K562 (cell line): Measurements from ENCODE around the gene UQCC5. TPM values are rescaled to one million over a fixed set of nuclear protein-coding genes. Genes with fewer than 3 reads are reported as not detected.

ENCODE experiments used
- ATAC-seq: fragments of 200-7000 bp; cut with Tn5 transposase; 3 replicates; pipeline ENCODE4 v1.9.1; 2020; ENCODE audit warnings: moderate library complexity
- BruUV-seq: library from RNA; stranded (reverse); fragments of 400-500 nt; replicated peaks from 2 replicates; lab custom pipeline; 2021; lab: Mats Ljungman, UMichigan
- CTCF ChIA-PET: fragments of 300-600 bp; formaldehyde crosslinking; extraction: SDS; loops from one replicate; lab custom pipeline; 2021; ENCODE audit warnings: low intra/inter-chr PET ratio; lab: Yijun Ruan, JAX
- POLR2A ChIA-PET: fragments of 300-600, 350-650 bp; sonication (Branson Sonifier 250); formaldehyde crosslinking; extraction: SDS; loops from one replicate; lab custom pipeline; 2021; ENCODE audit warnings: antibody characterized with exemption, inconsistent platforms; lab: Yijun Ruan, JAX
- DNase-seq, 4 experiments: peaks; one replicate each; pipeline versions ENCODE4 v3.0.0 to v3.0.0-alpha.2; 2011 to 2018; ENCODE audit warnings: low spot score in 3 of 4, mixed read lengths in 3 of 4; ENCODE audit errors: extremely low read depth in 1 of 4
- FAIRE-seq: peaks from 2 replicates; lab custom pipeline; 2011; peaks lifted over from hg19 to GRCh38; lab: Jason Lieb, UNC
- H2AFZ ChIP-seq: 2 replicates; pipeline ENCODE4 v1.6.0; 2011; ENCODE audit warnings: low read depth, low read length, control low read depth, inconsistent platforms
- H3K27ac ChIP-seq: fragments of 200-600 bp; 3 replicates; pipeline ENCODE4 v1.8.0; 2011; ENCODE audit warnings: low read depth, mild to moderate bottlenecking, control low read depth, inconsistent platforms, low read length, moderate library complexity, mixed read lengths; ENCODE audit errors: extremely low read depth
- H3K27me3 ChIP-seq, 2 experiments: fragments of 300-600 bp in 1 of 2; 2 replicates in 1 of 2; 3 replicates in 1 of 2; pipeline versions ENCODE4 v1.6.0 to v1.8.0; 2011; ENCODE audit warnings: inconsistent platforms in 2 of 2, low read length in 2 of 2, mild to moderate bottlenecking in 1 of 2, mixed read lengths in 1 of 2, moderate library complexity in 1 of 2; ENCODE audit not compliant: control insufficient read depth in 2 of 2, insufficient read depth in 2 of 2
- H3K36me3 ChIP-seq: fragments of 300-600 bp; 3 replicates; pipeline ENCODE4 v1.8.0; 2011; ENCODE audit warnings: mild to moderate bottlenecking, low read length, inconsistent platforms; ENCODE audit not compliant: control insufficient read depth, insufficient read depth
- H3K4me1 ChIP-seq, 2 experiments: fragments of 200-600 bp in 1 of 2; replicated peaks in 1 of 2; 2 replicates in 1 of 2; 3 replicates in 1 of 2; pipeline versions ENCODE4 v1.5.1 to v1.8.0; 2011; ENCODE audit warnings: inconsistent platforms in 2 of 2, low read length in 2 of 2, mild to moderate bottlenecking in 1 of 2, mixed read lengths in 1 of 2, moderate library complexity in 1 of 2; ENCODE audit not compliant: control insufficient read depth in 2 of 2, insufficient read depth in 2 of 2
- H3K4me2 ChIP-seq: 2 replicates; pipeline ENCODE4 v1.6.1; 2011; ENCODE audit warnings: low read length, control low read depth, inconsistent platforms, mixed read lengths; ENCODE audit not compliant: insufficient read depth
- H3K4me3 ChIP-seq: fragments of 200-600 bp; sonication (generic), shearing (Covaris generic); 2 replicates; pipeline ENCODE4 v1.5.1; 2016; ENCODE audit warnings: control low read depth, inconsistent platforms
- H3K79me2 ChIP-seq: fragments of 200-600 bp; 3 replicates; pipeline ENCODE4 v1.8.0; 2011; ENCODE audit warnings: low read length, inconsistent platforms; ENCODE audit not compliant: control insufficient read depth, insufficient read depth
- H3K9ac ChIP-seq, 2 experiments: 2 replicates each; pipeline versions ENCODE4 v1.6.0 to v1.6.1; 2011; ENCODE audit warnings: low read depth in 2 of 2, low read length in 2 of 2, control low read depth in 1 of 2, inconsistent platforms in 1 of 2, mild to moderate bottlenecking in 1 of 2, mixed read lengths in 1 of 2; ENCODE audit not compliant: insufficient read depth in 1 of 2
- H3K9me1 ChIP-seq: one replicate; pipeline ENCODE4 v1.6.0; 2011; ENCODE audit warnings: inconsistent platforms, mild to moderate bottlenecking, low read length, moderate library complexity; ENCODE audit not compliant: control insufficient read depth, insufficient read depth
- H3K9me3 ChIP-seq: replicated peaks from 2 replicates; pipeline ENCODE4 v1.5.1; 2011; ENCODE audit warnings: low read depth, low read length, inconsistent platforms; ENCODE audit not compliant: control insufficient read depth, insufficient read depth
- H4K20me1 ChIP-seq: replicated peaks from 2 replicates; pipeline ENCODE4 v1.6.1; 2011; ENCODE audit warnings: low read length, inconsistent platforms, mixed read lengths; ENCODE audit not compliant: control insufficient read depth, insufficient read depth
- CBX2 ChIP-seq: fragments of 200-600 bp; sonication (generic); IDR thresholded peaks from one replicate; pipeline ENCODE4 v1.6.1; 2012; ENCODE audit warnings: mild to moderate bottlenecking, low read length, inconsistent platforms; ENCODE audit not compliant: insufficient read depth, poor library complexity, severe bottlenecking
- ERF ChIP-seq: fragments of 450-650 bp; formaldehyde crosslinking; IDR thresholded peaks from 2 replicates; pipeline ENCODE4 v1.4.0; 2020; ENCODE audit warnings: mild to moderate bottlenecking, mixed read lengths
- HDAC2 ChIP-seq: fragments of 450-650 bp; IDR thresholded peaks from 2 replicates; pipeline ENCODE4 v1.6.1; 2016; ENCODE audit warnings: mild to moderate bottlenecking
- NCOR1 ChIP-seq: fragments of 450-650 bp; IDR thresholded peaks from 2 replicates; pipeline ENCODE4 v1.6.1; 2016; ENCODE audit warnings: mild to moderate bottlenecking, moderate library complexity
- POLR2G ChIP-seq: fragments of 200-400 bp; formaldehyde crosslinking; IDR thresholded peaks from 2 replicates; pipeline ENCODE4 v1.6.1; 2017; ENCODE audit warnings: low read depth, mild to moderate bottlenecking, antibody characterized with exemption, low read length, moderate library complexity
- PRPF4 ChIP-seq: fragments of 200-400 bp; formaldehyde crosslinking; IDR thresholded peaks from one replicate; pipeline ENCODE4 v1.6.1; 2017; ENCODE audit warnings: low read length, low read depth, mild to moderate bottlenecking; ENCODE audit not compliant: insufficient read depth, poor library complexity, severe bottlenecking
- SMARCC2 ChIP-seq: fragments of 450-650 bp; IDR thresholded peaks from 2 replicates; pipeline ENCODE4 v1.6.1; 2017; ENCODE audit warnings: antibody characterized with exemption, moderate library complexity, mild to moderate bottlenecking, low read depth
- ZEB2 ChIP-seq: fragments of 450-650 bp; IDR thresholded peaks from 2 replicates; pipeline ENCODE4 v1.6.1; 2016
- ZNF124 ChIP-seq: sonication (generic); formaldehyde crosslinking; IDR thresholded peaks from 2 replicates; pipeline ENCODE4 v1.8.1; 2022; ENCODE audit warnings: missing genetic modification reagents
- ZNF23 ChIP-seq: fragments of 250-450 bp; sonication (Bioruptor Pico); IDR thresholded peaks from 2 replicates; pipeline ENCODE4 v1.4.0; 2020; ENCODE audit warnings: mild to moderate bottlenecking
- WGBS: fragments of 100-300 bp; shearing (Covaris generic); methylation state at CpG from one replicate; pipeline ENCODE4 v1.1.6; 2016; ENCODE audit warnings: low coverage, mixed read lengths; ENCODE audit not compliant: insufficient coverage; ENCODE audit errors: missing lambda C conversion rate; 5-methylcytosine and 5-hydroxymethylcytosine counted together
- in situ Hi-C: fragments of 300-500 bp; cut with MboI; formaldehyde crosslinking; loops from 4 replicates; pipeline ENCODE4 v1.15.0; 2018; ENCODE audit warnings: inconsistent platforms, mixed read lengths
- intact Hi-C: fragments of 100-400 bp; cut with micrococcal nuclease; formaldehyde crosslinking; loops from 2 replicates; pipeline ENCODE4 v1.14.2; 2022
- polyA plus RNA-seq, 8 experiments: library from polyadenylated mRNA; depleted of rRNA in 4 of 8; stranded (reverse) in 5 of 8; unstranded in 3 of 8; fragments of >200 nt; fragmentation: Nextera tagmentation in 2 of 8; fragmentation: Illumina TruSeq in 1 of 8; extraction: Ambion mirVana in 2 of 8; extraction: Trizol in 1 of 8; gene quantifications; 2 replicates each; pipeline versions ENCODE4 v1.2.1 to v1.2.3, GENCODE V29; 2011 to 2014; ENCODE audit warnings: inconsistent platforms in 1 of 8, missing spikeins in 1 of 8
- total RNA-seq, 7 experiments: library from RNA; depleted of rRNA in 6 of 7; stranded (reverse); fragments of >200 nt in 6 of 7; fragmentation: Illumina TruSeq in 2 of 7; extraction: Trizol in 2 of 7; gene quantifications; 2 replicates each; pipeline versions ENCODE4 v1.2.1 to v1.2.3, GENCODE V29; 2011 to 2021; ENCODE audit warnings: low replicate concordance in 1 of 7
- TF ChIP-seq, protein P1 (sequence below): fragments of 450-650 bp; IDR thresholded peaks from 2 replicates; pipeline ENCODE4 v1.7.1; 2018; ENCODE audit warnings: mild to moderate bottlenecking, low read depth; ENCODE audit not compliant: partially characterized antibody
- TF ChIP-seq, protein P2 (sequence below), 2 experiments: fragments of 150-350 bp in 1 of 2; IDR thresholded peaks; 2 replicates each; pipeline ENCODE4 v1.6.1; 2012 to 2016; ENCODE audit warnings: low read depth in 2 of 2, low read length in 2 of 2, mild to moderate bottlenecking in 1 of 2, moderate library complexity in 1 of 2
- TF ChIP-seq, protein P3 (sequence below): sonication (generic); formaldehyde crosslinking; IDR thresholded peaks from 2 replicates; pipeline ENCODE4 v1.8.0; 2022; ENCODE audit warnings: mild to moderate bottlenecking, missing genetic modification reagents, borderline replicate concordance

The UQCC5 gene
- total and polyA plus RNA-seq, 9 of the 15 experiments (the other 6 are each of a cell fraction or from before 2014, with no cell fraction given): 10.2 to 55.4 (median 33.8) TPM

DNA sequence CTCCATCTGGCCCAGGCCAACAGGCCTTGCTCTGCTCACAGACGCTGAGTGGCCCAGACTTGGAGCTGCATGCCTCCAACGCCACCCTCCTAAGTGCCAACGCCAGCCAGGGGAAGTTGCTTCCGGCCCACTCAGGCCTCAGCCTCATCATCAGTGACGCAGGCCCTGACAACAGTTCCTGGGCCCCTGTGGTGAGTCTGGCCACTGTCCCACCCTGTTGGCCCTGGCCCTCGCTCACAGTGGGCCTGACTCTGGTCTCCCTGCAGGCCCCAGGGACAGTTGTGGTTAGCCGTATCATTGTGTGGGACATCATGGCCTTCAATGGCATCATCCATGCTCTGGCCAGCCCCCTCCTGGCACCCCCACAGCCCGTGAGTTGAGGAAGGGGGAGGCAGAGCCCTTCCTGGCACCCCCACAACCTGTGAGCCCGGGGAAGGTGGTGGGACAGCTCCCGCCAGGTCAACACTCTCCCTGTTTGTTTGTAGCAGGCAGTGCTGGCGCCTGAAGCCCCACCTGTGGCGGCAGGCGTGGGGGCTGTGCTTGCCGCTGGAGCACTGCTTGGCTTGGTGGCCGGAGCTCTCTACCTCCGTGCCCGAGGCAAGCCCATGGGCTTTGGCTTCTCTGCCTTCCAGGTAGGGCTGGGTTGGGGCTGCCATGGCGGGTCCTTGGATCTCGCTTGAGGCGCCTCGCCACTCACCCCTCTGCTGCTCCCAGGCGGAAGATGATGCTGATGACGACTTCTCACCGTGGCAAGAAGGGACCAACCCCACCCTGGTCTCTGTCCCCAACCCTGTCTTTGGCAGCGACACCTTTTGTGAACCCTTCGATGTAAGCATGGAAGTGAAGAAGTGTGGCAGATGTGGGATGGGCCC lies 12.8 kb upstream of the UQCC5 start:
- intact Hi-C loops (no loop called here), in situ Hi-C loops (no loop called here)
- FAIRE-seq: no peak
- Histone ChIP-seq H3K4me3 (no peak overlapping the region), H3K27me3 (no peaks in the 10 kb centered on the region), H3K9me1 (no peaks in the 10 kb centered on the region), H3K27ac (no peak overlapping the region), H3K9me3 (no peaks in the 10 kb centered on the region), H3K36me3 (peaks cover 50% of the 10 kb centered on the region; the same call in 2 of the 3 replicates), H3K4me1 (peaks cover 3 to 56% of the 10 kb centered on the region in 2 experiments; a peak in 4 of 5 replicates), H3K9ac (no peak overlapping the region; a peak in 1 of 4 replicates), H3K4me2 (no peak overlapping the region), H2AFZ (no peak overlapping the region), H4K20me1 (no peaks in the 10 kb centered on the region; the same call in 1 of the 2 replicates), H3K79me2 (no peaks in the 10 kb centered on the region; the same call in 2 of the 3 replicates)
- ATAC-seq: no peak
- WGBS: 90% methylated on average over 10 of the region's 26 CpGs
- BruUV-seq: no TSS peak
- DNase-seq: no peak
- POLR2A ChIA-PET: interaction anchor here (1.0 kb wide), 1 partner anchor 41 kb away, joined by 3 read pairs; no protein-coding TSS in a partner anchor
- CTCF ChIA-PET: no interaction called here
- TF ChIP-seq, protein P1, sequence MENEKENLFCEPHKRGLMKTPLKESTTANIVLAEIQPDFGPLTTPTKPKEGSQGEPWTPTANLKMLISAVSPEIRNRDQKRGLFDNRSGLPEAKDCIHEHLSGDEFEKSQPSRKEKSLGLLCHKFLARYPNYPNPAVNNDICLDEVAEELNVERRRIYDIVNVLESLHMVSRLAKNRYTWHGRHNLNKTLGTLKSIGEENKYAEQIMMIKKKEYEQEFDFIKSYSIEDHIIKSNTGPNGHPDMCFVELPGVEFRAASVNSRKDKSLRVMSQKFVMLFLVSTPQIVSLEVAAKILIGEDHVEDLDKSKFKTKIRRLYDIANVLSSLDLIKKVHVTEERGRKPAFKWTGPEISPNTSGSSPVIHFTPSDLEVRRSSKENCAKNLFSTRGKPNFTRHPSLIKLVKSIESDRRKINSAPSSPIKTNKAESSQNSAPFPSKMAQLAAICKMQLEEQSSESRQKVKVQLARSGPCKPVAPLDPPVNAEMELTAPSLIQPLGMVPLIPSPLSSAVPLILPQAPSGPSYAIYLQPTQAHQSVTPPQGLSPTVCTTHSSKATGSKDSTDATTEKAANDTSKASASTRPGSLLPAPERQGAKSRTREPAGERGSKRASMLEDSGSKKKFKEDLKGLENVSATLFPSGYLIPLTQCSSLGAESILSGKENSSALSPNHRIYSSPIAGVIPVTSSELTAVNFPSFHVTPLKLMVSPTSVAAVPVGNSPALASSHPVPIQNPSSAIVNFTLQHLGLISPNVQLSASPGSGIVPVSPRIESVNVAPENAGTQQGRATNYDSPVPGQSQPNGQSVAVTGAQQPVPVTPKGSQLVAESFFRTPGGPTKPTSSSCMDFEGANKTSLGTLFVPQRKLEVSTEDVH: no peak
- TF ChIP-seq CBX2: no peak
- no peak for TF ChIP-seq ZNF124 (CRISPR knock-in tag)
- TF ChIP-seq, protein P2, sequence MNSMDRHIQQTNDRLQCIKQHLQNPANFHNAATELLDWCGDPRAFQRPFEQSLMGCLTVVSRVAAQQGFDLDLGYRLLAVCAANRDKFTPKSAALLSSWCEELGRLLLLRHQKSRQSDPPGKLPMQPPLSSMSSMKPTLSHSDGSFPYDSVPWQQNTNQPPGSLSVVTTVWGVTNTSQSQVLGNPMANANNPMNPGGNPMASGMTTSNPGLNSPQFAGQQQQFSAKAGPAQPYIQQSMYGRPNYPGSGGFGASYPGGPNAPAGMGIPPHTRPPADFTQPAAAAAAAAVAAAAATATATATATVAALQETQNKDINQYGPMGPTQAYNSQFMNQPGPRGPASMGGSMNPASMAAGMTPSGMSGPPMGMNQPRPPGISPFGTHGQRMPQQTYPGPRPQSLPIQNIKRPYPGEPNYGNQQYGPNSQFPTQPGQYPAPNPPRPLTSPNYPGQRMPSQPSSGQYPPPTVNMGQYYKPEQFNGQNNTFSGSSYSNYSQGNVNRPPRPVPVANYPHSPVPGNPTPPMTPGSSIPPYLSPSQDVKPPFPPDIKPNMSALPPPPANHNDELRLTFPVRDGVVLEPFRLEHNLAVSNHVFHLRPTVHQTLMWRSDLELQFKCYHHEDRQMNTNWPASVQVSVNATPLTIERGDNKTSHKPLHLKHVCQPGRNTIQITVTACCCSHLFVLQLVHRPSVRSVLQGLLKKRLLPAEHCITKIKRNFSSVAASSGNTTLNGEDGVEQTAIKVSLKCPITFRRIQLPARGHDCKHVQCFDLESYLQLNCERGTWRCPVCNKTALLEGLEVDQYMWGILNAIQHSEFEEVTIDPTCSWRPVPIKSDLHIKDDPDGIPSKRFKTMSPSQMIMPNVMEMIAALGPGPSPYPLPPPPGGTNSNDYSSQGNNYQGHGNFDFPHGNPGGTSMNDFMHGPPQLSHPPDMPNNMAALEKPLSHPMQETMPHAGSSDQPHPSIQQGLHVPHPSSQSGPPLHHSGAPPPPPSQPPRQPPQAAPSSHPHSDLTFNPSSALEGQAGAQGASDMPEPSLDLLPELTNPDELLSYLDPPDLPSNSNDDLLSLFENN (IDR thresholded peaks at IDR 0.05; ENCODE audit: low read depth in 2 of 2, low read length in 2 of 2): no peak
- no peak for TF ChIP-seq ZNF23
- TF ChIP-seq POLR2G: peak; percentile 55
- no peak for TF ChIP-seq HDAC2
- no peak for TF ChIP-seq ERF (CRISPR knock-in tag)
- TF ChIP-seq PRPF4: no peak
- no peak for TF ChIP-seq SMARCC2
- TF ChIP-seq NCOR1: no peak
- TF ChIP-seq, protein P3, sequence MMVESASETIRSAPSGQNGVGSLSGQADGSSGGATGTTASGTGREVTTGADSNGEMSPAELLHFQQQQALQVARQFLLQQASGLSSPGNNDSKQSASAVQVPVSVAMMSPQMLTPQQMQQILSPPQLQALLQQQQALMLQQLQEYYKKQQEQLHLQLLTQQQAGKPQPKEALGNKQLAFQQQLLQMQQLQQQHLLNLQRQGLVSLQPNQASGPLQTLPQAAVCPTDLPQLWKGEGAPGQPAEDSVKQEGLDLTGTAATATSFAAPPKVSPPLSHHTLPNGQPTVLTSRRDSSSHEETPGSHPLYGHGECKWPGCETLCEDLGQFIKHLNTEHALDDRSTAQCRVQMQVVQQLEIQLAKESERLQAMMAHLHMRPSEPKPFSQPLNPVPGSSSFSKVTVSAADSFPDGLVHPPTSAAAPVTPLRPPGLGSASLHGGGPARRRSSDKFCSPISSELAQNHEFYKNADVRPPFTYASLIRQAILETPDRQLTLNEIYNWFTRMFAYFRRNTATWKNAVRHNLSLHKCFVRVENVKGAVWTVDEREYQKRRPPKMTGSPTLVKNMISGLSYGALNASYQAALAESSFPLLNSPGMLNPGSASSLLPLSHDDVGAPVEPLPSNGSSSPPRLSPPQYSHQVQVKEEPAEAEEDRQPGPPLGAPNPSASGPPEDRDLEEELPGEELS (CRISPR knock-in tag): no peak
- TF ChIP-seq ZEB2: no peak
